ENCODE data around the gene TRPC4AP. TPM values are rescaled to one million over a fixed set of nuclear protein-coding genes. Genes with fewer than 3 reads are reported as not detected.

TRPC4AP gene
- total RNA-seq, 1 experiment from 2014 or later, result 57.2 TPM

GRCh38 chr20:35002426-35003210 is 90.0 kb downstream of the TRPC4AP start:
- DNase-seq (ENCODE audit: low spot score), result no peak

- no peak for DNase-seq (ENCODE audit: low spot score)
Observed at GRCh38 chr20:35001596-35002362, 90.8 kb downstream of the TRPC4AP start.

GRCh38 chr20:35000922-35001595 is 91.5 kb downstream of the TRPC4AP start:
- no peak for DNase-seq (ENCODE audit: low spot score)

GRCh38 chr20:35000311-35000921 is 92.2 kb downstream of the TRPC4AP start:
- no peak for DNase-seq (ENCODE audit: low spot score)

GRCh38 chr20:34999782-35000181 is 92.8 kb downstream of the TRPC4AP start:
- no peak for DNase-seq (ENCODE audit: low spot score)

GRCh38 chr20:34999021-34999451 is 93.6 kb downstream of the TRPC4AP start:
- DNase-seq (ENCODE audit: low spot score), result no peak

GRCh38 chr20:34998331-34998950 is 94.2 kb downstream of the TRPC4AP start:
- DNase-seq (ENCODE audit: low spot score), result no peak

GRCh38 chr20:34997774-34998173 is 94.8 kb downstream of the TRPC4AP start:
- no peak for DNase-seq (ENCODE audit: low spot score)

GRCh38 chr20:34997131-34997561 is 95.5 kb downstream of the TRPC4AP start:
- DNase-seq (ENCODE audit: low spot score), result peak; percentile 75

GRCh38 chr20:34996243-34997028 is 96.2 kb downstream of the TRPC4AP start:
- no peak for DNase-seq (ENCODE audit: low spot score)

GRCh38 chr20:34995696-34996095 is 96.9 kb downstream of the TRPC4AP start:
- no peak for DNase-seq (ENCODE audit: low spot score)

- no peak for DNase-seq (ENCODE audit: low spot score)
Observed at GRCh38 chr20:34995192-34995591, 97.4 kb downstream of the TRPC4AP start.

- DNase-seq (ENCODE audit: low spot score), result no peak
Observed at GRCh38 chr20:34994509-34995131, 98.0 kb downstream of the TRPC4AP start.

GRCh38 chr20:34993941-34994508 is 98.6 kb downstream of the TRPC4AP start:
- DNase-seq (ENCODE audit: low spot score), result no peak

GRCh38 chr20:34992751-34993417 is 99.7 kb downstream of the TRPC4AP start:
- no peak for DNase-seq (ENCODE audit: low spot score)

GRCh38 chr20:34990661-34991214 is 101.9 kb downstream of the TRPC4AP start:
- DNase-seq (ENCODE audit: low spot score), result no peak

- DNase-seq (ENCODE audit: low spot score), result no peak
Observed at GRCh38 chr20:34990231-34990630, 102.4 kb downstream of the TRPC4AP start.

GRCh38 chr20:34989670-34990069 is 102.9 kb downstream of the TRPC4AP start:
- no peak for DNase-seq (ENCODE audit: low spot score)

GRCh38 chr20:34989118-34989517 is 103.5 kb downstream of the TRPC4AP start:
- DNase-seq (ENCODE audit: low spot score), result no peak

Measured in HT-29 (cell line).